ENCODE results near the gene PPFIBP1.

- TF ChIP-seq POLR2A (IDR thresholded peaks at IDR 0.05; ENCODE audit: low read depth, low read length) (no peak), BHLHE40 (IDR thresholded peaks at IDR 0.05; ENCODE audit: low read depth, low read length) (no peak), CTCF (conservative IDR thresholded peaks at IDR 0.05; ENCODE audit: low read depth, low read length) (no peak), RFX5 (IDR thresholded peaks at IDR 0.05; ENCODE audit: low read depth, low read length) (no peak), MAZ (IDR thresholded peaks at IDR 0.05; ENCODE audit: borderline replicate concordance, low read depth, low read length) (no peak), USF2 (IDR thresholded peaks at IDR 0.05; ENCODE audit: low read depth, low read length) (no peak), CEBPB (IDR thresholded peaks at IDR 0.05; ENCODE audit: low read depth, low read length) (no peak), MAFK (IDR thresholded peaks at IDR 0.05; ENCODE audit: low read depth, low read length) (no peak)
Observed at GRCh38 chr12:27561535-27562350, 37.7 kb downstream of the PPFIBP1 start.

Measured in IMR-90 (cell line).